NT2/D1 (cell line): ENCODE measurements around the gene ZNF487.

Source experiments
- SUZ12 ChIP-seq: IDR thresholded peaks from 2 replicates; pipeline ENCODE4 v1.6.1; 2011; ENCODE audit not compliant: insufficient read length, insufficient read depth; ENCODE audit errors: extremely low read depth
- ZNF274 ChIP-seq: IDR thresholded peaks from 2 replicates; pipeline ENCODE4 v1.6.1; 2011; ENCODE audit warnings: mild to moderate bottlenecking, low read depth, low read length

- TF ChIP-seq SUZ12 (no peak), ZNF274 (no peak)
These were observed 37.3 kb upstream of the ZNF487 start for GRCh38 chr10:43399320-43400310.
